ENCODE data around the gene CHD6.

The CHD6 gene

GRCh38 chr20:41621421-41621820 is 3.2 kb upstream of the CHD6 start:
- H3K27me3 ChIP-seq: peaks cover 56% of the 10 kb centered on the region
- H3K36me3 ChIP-seq: no peaks in the 10 kb centered on the region
- H3K4me3 ChIP-seq (ENCODE audit: low read depth in 1 of 2, low read length in 1 of 2): no peak overlapping the region
- H3K27ac ChIP-seq: no peak overlapping the region
- peaks cover 7 to 16% of the 10 kb centered on the region in 2 experiments for H3K4me1 ChIP-seq (ENCODE audit: control insufficient read depth in 1 of 2, insufficient read depth in 1 of 2, low read depth in 1 of 2, low read length in 1 of 2)
- TF ChIP-seq CTCF (IDR thresholded peaks at IDR 0.05): no peak
- H3K9me3 ChIP-seq: no peaks in the 10 kb centered on the region

GRCh38 chr20:41619360-41620100 is 1.4 kb upstream of the CHD6 start:
- peaks cover 7 to 29% of the 10 kb centered on the region in 2 experiments for H3K4me1 ChIP-seq (ENCODE audit: control insufficient read depth in 1 of 2, insufficient read depth in 1 of 2, low read depth in 1 of 2, low read length in 1 of 2)
- H3K36me3 ChIP-seq: no peaks in the 10 kb centered on the region
- H3K27ac ChIP-seq: no peak overlapping the region
- no peaks in the 10 kb centered on the region for H3K9me3 ChIP-seq
- peak overlapping the region in 1 of 2 experiments; percentile 5 for H3K4me3 ChIP-seq (ENCODE audit: low read depth in 1 of 2, low read length in 1 of 2)
- TF ChIP-seq CTCF (IDR thresholded peaks at IDR 0.05): no peak
- H3K27me3 ChIP-seq: peaks cover 64% of the 10 kb centered on the region

- Histone ChIP-seq H3K36me3 (no peaks in the 10 kb centered on the region), H3K27ac (no peak overlapping the region), H3K27me3 (peaks cover 64% of the 10 kb centered on the region), H3K4me1 (ENCODE audit: control insufficient read depth in 1 of 2, insufficient read depth in 1 of 2, low read depth in 1 of 2, low read length in 1 of 2) (peaks cover 7 to 29% of the 10 kb centered on the region in 2 experiments), H3K4me3 (ENCODE audit: low read depth in 1 of 2, low read length in 1 of 2) (peak overlapping the region; percentile 71 to 84), H3K9me3 (no peaks in the 10 kb centered on the region)
- TF ChIP-seq CTCF (IDR thresholded peaks at IDR 0.05): no peak
Measured at GRCh38 chr20:41618807-41619311, 682 bp upstream of the CHD6 start.

GRCh38 chr20:41617059-41617901 is 897 bp downstream of the CHD6 start:
- peaks cover 7 to 29% of the 10 kb centered on the region in 2 experiments for H3K4me1 ChIP-seq (ENCODE audit: control insufficient read depth in 1 of 2, insufficient read depth in 1 of 2, low read depth in 1 of 2, low read length in 1 of 2)
- no peaks in the 10 kb centered on the region for H3K9me3 ChIP-seq
- TF ChIP-seq CTCF (IDR thresholded peaks at IDR 0.05): no peak
- H3K36me3 ChIP-seq: no peaks in the 10 kb centered on the region
- H3K27ac ChIP-seq: no peak overlapping the region
- peak overlapping the region; percentile 68 to 84 for H3K4me3 ChIP-seq (ENCODE audit: low read depth in 1 of 2, low read length in 1 of 2)
- H3K27me3 ChIP-seq: peaks cover 62% of the 10 kb centered on the region

GRCh38 chr20:41616228-41616627 is 1.9 kb downstream of the CHD6 start:
- Histone ChIP-seq H3K36me3 (no peaks in the 10 kb centered on the region), H3K27me3 (peaks cover 52% of the 10 kb centered on the region), H3K4me3 (ENCODE audit: low read depth in 1 of 2, low read length in 1 of 2) (no peak overlapping the region), H3K4me1 (ENCODE audit: control insufficient read depth in 1 of 2, insufficient read depth in 1 of 2, low read depth in 1 of 2, low read length in 1 of 2) (peaks cover 7 to 29% of the 10 kb centered on the region in 2 experiments), H3K27ac (no peak overlapping the region), H3K9me3 (no peaks in the 10 kb centered on the region)
- TF ChIP-seq CTCF (IDR thresholded peaks at IDR 0.05): no peak

Data from neutrophil (primary cell).